GM21390 (cell line): ENCODE results near the gene TAS2R8.

ENCODE experiments used
- ATAC-seq: cut with Tn5 transposase; IDR thresholded peaks from one replicate; pipeline ENCODE4 v1.9.1; 2021; ENCODE audit not compliant: unreplicated experiment

Gene TAS2R8

DNA sequence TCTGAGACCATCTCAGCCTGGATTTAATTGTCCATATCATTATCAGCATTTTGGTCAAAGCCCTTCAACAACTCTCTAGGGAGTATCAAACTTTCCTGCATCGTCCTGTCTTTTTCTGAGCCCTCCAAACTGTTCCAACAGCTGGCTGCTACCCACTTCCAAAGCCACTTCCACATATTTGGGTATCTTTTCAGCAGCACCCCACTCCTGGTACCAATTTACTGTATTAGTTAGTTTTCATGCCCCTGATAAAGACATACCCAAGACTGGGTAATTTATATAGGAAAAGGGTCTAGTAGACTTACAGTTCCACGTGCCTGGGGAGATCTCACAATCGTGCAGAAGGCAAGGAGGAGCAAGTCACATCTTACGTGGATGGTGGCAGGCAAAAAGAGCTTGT, 50.9 kb downstream of the TAS2R8 start:
- ATAC-seq, result no peak
